ENCODE data around the gene NLGN4X. TPM values are rescaled to one million over a fixed set of nuclear protein-coding genes. Genes with fewer than 3 reads are reported as not detected.

The NLGN4X gene
- polyA plus RNA-seq, 3 donors: not detected

- Histone ChIP-seq H3K27me3 (ENCODE audit: control insufficient read depth in 2 of 2, insufficient read depth in 2 of 2, low read length in 2 of 2) (no peaks in the 10 kb centered on the region), H3K9me3 (replicated peaks in 1 of 2; ENCODE audit: control insufficient read depth in 1 of 2, insufficient read depth in 1 of 2, low read length in 2 of 2) (peaks cover 0 to 4% of the 10 kb centered on the region in 2 donors), H3K79me2 (ENCODE audit: insufficient read depth, low read length) (no peaks in the 10 kb centered on the region), H3K9ac (ENCODE audit: insufficient read depth, low read length, poor library complexity, severe bottlenecking) (no peak overlapping the region), H3K36me3 (replicated peaks in 1 of 2; ENCODE audit: control insufficient read depth in 1 of 2, insufficient read depth in 2 of 2, low read length in 2 of 2) (no peaks in the 10 kb centered on the region), H4K20me1 (ENCODE audit: insufficient read depth, low read length) (no peaks in the 10 kb centered on the region), H3K27ac (ENCODE audit: low read depth in 1 of 2, low read length in 2 of 2) (no peak overlapping the region), H3K4me3 (replicated peaks in 1 of 3; ENCODE audit: low read depth in 2 of 3, low read length in 3 of 3) (no peak overlapping the region), H2AFZ (ENCODE audit: insufficient read depth, low read depth, low read length, poor library complexity, severe bottlenecking) (no peak overlapping the region), H3K4me1 (ENCODE audit: control insufficient read depth in 1 of 2, insufficient read depth in 2 of 2, low read length in 2 of 2) (no peaks in the 10 kb centered on the region), H3K4me2 (replicated peaks; ENCODE audit: extremely low read depth, low read length, poor library complexity, severe bottlenecking) (no peak overlapping the region)
- no peak overlapping the region for H3K4me3 Mint-ChIP-seq
- no CpG with 5 or more reads among the region's 6 CpGs for WGBS (ENCODE audit: insufficient coverage)
- intact Hi-C loops (cut with micrococcal nuclease): no loop called here
- H3K9me3 Mint-ChIP-seq: peaks cover 0 to 18% (median 3%) of the 10 kb centered on the region in 7 donors
- TF ChIP-seq CTCF (IDR thresholded peaks at IDR 0.05): no peak
- no peaks in the 10 kb centered on the region for H3K4me1 Mint-ChIP-seq
- H3K36me3 Mint-ChIP-seq: no peaks in the 10 kb centered on the region
- H3K27ac Mint-ChIP-seq: no peak overlapping the region
- H3K27me3 Mint-ChIP-seq (ENCODE audit: low read depth in 3 of 3): peaks cover 0 to 2% (median 0%) of the 10 kb centered on the region in 3 donors
- DNase-seq: no peak
Observed at GRCh38 chrX:6244666-6245065, 16.0 kb upstream of the NLGN4X start.

- no peak for TF ChIP-seq CTCF (IDR thresholded peaks at IDR 0.05)
- H3K27ac Mint-ChIP-seq: no peak overlapping the region
- WGBS (ENCODE audit: insufficient coverage): no CpG with 5 or more reads among the region's 3 CpGs
- H2AFZ ChIP-seq (ENCODE audit: insufficient read depth, low read depth, low read length, poor library complexity, severe bottlenecking): no peak overlapping the region
- H3K36me3 Mint-ChIP-seq: no peaks in the 10 kb centered on the region
- no peak overlapping the region for H3K4me3 ChIP-seq (replicated peaks in 1 of 3; ENCODE audit: low read depth in 2 of 3, low read length in 3 of 3)
- intact Hi-C loops (cut with micrococcal nuclease): no loop called here
- no peak overlapping the region for H3K4me3 Mint-ChIP-seq
- H3K36me3 ChIP-seq (replicated peaks in 1 of 2; ENCODE audit: control insufficient read depth in 1 of 2, insufficient read depth in 2 of 2, low read length in 2 of 2): no peaks in the 10 kb centered on the region
- H3K4me1 Mint-ChIP-seq: no peaks in the 10 kb centered on the region
- no peaks in the 10 kb centered on the region for H3K79me2 ChIP-seq (ENCODE audit: insufficient read depth, low read length)
- H3K27me3 ChIP-seq (ENCODE audit: control insufficient read depth in 2 of 2, insufficient read depth in 2 of 2, low read length in 2 of 2): no peaks in the 10 kb centered on the region
- no peak for DNase-seq
- no peaks in the 10 kb centered on the region for H4K20me1 ChIP-seq (ENCODE audit: insufficient read depth, low read length)
- H3K9me3 Mint-ChIP-seq: peaks cover 0 to 9% (median 2%) of the 10 kb centered on the region in 7 donors
- H3K9ac ChIP-seq (ENCODE audit: insufficient read depth, low read length, poor library complexity, severe bottlenecking): no peak overlapping the region
- H3K4me2 ChIP-seq (replicated peaks; ENCODE audit: extremely low read depth, low read length, poor library complexity, severe bottlenecking): no peak overlapping the region
- H3K27me3 Mint-ChIP-seq (ENCODE audit: low read depth in 3 of 3): peaks cover 0 to 2% (median 0%) of the 10 kb centered on the region in 3 donors
- H3K9me3 ChIP-seq (replicated peaks in 1 of 2; ENCODE audit: control insufficient read depth in 1 of 2, insufficient read depth in 1 of 2, low read length in 2 of 2): no peaks in the 10 kb centered on the region
- no peaks in the 10 kb centered on the region for H3K4me1 ChIP-seq (ENCODE audit: control insufficient read depth in 1 of 2, insufficient read depth in 2 of 2, low read length in 2 of 2)
- no peak overlapping the region for H3K27ac ChIP-seq (ENCODE audit: low read depth in 1 of 2, low read length in 2 of 2)
Observed at GRCh38 chrX:6238576-6238975, 9.9 kb upstream of the NLGN4X start.

Data from CD14-positive monocyte (primary cell).